CD8-positive, alpha-beta memory T cell (primary cell): Measurements from ENCODE around the gene YWHAE. TPM values are rescaled to one million over a fixed set of nuclear protein-coding genes. Genes with fewer than 3 reads are reported as not detected.
"Not testable (repeated sequence)": the region's sequence is repeated elsewhere in the genome, so short reads cannot be mapped to it uniquely, and the experiment has no call there.

Experiments used
- CTCF ChIA-PET: fragments of 350-600 bp; sonication (Branson Sonifier 250); formaldehyde crosslinking; loops from one replicate; lab custom pipeline; 2021; ENCODE audit warnings: antibody characterized with exemption; lab: Charles Lee
- POLR2A ChIA-PET: fragments of 350-600 bp; sonication (Branson Sonifier 250); formaldehyde crosslinking; loops from one replicate; lab custom pipeline; 2021; ENCODE audit warnings: antibody characterized with exemption; lab: Charles Lee
- DNase-seq, 5 donors: peaks; one replicate each; pipeline versions ENCODE4 v3.0.0 to v3.0.0-alpha.2; 2020 to 2022; ENCODE audit warnings: mixed read lengths in 1 of 5
- H3K27ac ChIP-seq: one replicate; pipeline ENCODE4 v1.7.0; 2013; ENCODE audit warnings: low read depth, mild to moderate bottlenecking, low read length, moderate library complexity
- H3K27me3 ChIP-seq: 2 replicates; pipeline ENCODE4 v1.7.0; 2013; ENCODE audit warnings: low read length, mild to moderate bottlenecking; ENCODE audit not compliant: insufficient read depth, poor library complexity, severe bottlenecking
- H3K36me3 ChIP-seq: 2 replicates; pipeline ENCODE4 v1.7.0; 2013; ENCODE audit warnings: mild to moderate bottlenecking, low read length, moderate library complexity; ENCODE audit not compliant: insufficient read depth
- H3K4me1 ChIP-seq: 2 replicates; pipeline ENCODE4 v1.7.0; 2013; ENCODE audit warnings: mild to moderate bottlenecking, low read length, moderate library complexity; ENCODE audit not compliant: insufficient read depth
- H3K4me3 ChIP-seq: 2 replicates; pipeline ENCODE4 v1.7.0; 2013; ENCODE audit warnings: mild to moderate bottlenecking, low read length
- H3K9me3 ChIP-seq: 2 replicates; pipeline ENCODE4 v1.7.0; 2013; ENCODE audit warnings: mild to moderate bottlenecking, low read length
- H3K27ac Mint-ChIP-seq, 8 donors: one replicate each; pipeline ENCODE4 v1.8.0; 2020 to 2021; ENCODE audit warnings: mixed read lengths in 8 of 8, mild to moderate bottlenecking in 6 of 8, inconsistent platforms in 3 of 8, moderate library complexity in 3 of 8
- H3K27me3 Mint-ChIP-seq, 2 donors: one replicate each; pipeline ENCODE4 v1.8.0; 2020 to 2021; ENCODE audit warnings: mixed read lengths in 2 of 2, mild to moderate bottlenecking in 1 of 2, moderate library complexity in 1 of 2
- H3K36me3 Mint-ChIP-seq, 3 donors: one replicate each; pipeline ENCODE4 v1.8.0; 2020 to 2021; ENCODE audit warnings: mixed read lengths in 3 of 3, inconsistent platforms in 1 of 3, mild to moderate bottlenecking in 1 of 3
- H3K4me1 Mint-ChIP-seq, 3 donors: one replicate each; pipeline ENCODE4 v1.8.0; 2020 to 2021; ENCODE audit warnings: mixed read lengths in 3 of 3, inconsistent platforms in 1 of 3, mild to moderate bottlenecking in 1 of 3
- H3K4me3 Mint-ChIP-seq, 7 donors: one replicate each; pipeline ENCODE4 v1.8.0; 2020 to 2021; ENCODE audit warnings: mixed read lengths in 7 of 7, mild to moderate bottlenecking in 6 of 7, moderate library complexity in 4 of 7, inconsistent platforms in 2 of 7
- H3K9me3 Mint-ChIP-seq, 5 donors: one replicate each; pipeline ENCODE4 v1.8.0; 2020 to 2022; ENCODE audit warnings: mixed read lengths in 5 of 5, mild to moderate bottlenecking in 3 of 5, moderate library complexity in 2 of 5, inconsistent platforms in 1 of 5
- polyA plus RNA-seq: library from polyadenylated mRNA; unstranded; fragments of 300-500 nt; fragmentation: Illumina TruSeq; gene quantifications from one replicate; pipeline ENCODE4 v1.2.3, GENCODE V29; 2021
- total RNA-seq, 2 experiments: library from RNA; stranded (reverse); gene quantifications; one replicate each; pipeline ENCODE4 v1.2.3, GENCODE V29; 2021

YWHAE gene
- total and polyA plus RNA-seq, 3 experiments from 2014 or later: 44.0 to 596 (median 579) TPM

DNA sequence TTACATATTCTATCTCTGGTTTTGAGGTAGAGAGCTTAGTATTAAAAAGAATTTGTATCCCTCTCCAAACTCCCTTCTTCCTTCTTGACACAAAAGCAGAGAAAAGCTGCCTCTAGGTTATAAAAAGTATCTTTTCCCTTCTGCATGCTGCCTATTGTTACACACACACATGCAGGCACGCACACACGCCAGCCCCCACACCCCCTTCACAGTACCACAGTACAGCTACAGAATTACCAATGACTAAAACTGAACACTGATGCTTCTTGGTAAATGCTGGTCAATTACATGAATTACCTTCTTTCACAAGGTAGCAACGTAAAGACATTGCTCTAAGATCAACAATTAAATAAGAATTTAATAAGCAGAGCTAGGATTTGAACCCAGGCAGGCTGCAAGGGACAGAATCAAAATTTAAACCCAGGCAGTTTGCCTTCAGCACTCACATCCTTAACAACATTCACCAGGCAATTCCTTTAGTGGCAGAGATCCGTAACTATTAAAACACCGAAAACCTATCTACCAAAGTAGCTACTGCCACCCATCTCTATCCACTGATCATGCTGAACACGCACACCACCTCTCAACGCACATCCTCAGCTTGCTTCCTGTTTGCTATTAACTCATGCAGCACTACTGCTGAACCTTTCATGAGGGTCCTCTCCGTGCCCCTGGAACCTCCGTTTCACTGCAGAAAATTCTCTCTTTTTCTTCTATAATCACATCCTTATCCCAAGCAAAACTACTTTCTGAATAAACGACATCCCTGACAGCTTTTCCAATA lies 37.8 kb downstream of the YWHAE start:
- CTCF ChIA-PET: interaction anchor here (1.3 to 3.3 kb wide), 7 partner anchors 11 to 287 kb away, joined by 4 to 25 read pairs (median 6); partner anchors contain the start of genes INPP5K and RILP
- H3K4me3 ChIP-seq: no peak overlapping the region

DNA sequence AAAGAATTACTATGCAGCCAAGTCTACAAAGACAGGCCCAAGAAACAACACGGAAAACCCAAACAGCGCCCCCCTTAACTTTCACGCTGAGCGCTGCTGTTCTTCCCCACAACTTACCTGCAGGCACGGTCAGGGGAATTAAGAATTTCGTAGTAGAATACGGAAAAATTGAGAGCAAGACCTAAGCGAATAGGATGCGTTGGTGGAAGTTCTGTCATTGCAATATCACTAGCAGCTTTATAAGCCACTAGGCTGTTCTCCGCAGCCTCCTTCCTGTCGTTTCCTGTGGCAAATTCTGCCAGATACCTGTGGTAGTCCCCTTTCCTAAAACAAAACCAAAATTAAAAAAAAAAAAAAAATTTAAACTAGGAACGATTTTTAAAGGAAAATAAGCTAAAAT lies 39.0 kb downstream of the YWHAE start:
- Histone ChIP-seq H3K9me3 (no peaks in the 10 kb centered on the region), H3K36me3 (peaks cover 22% of the 10 kb centered on the region), H3K27ac (no peak overlapping the region), H3K4me1 (peaks cover 37% of the 10 kb centered on the region), H3K27me3 (no peaks in the 10 kb centered on the region), H3K4me3 (no peak overlapping the region)
- peak overlapping the region in 7 of 8 donors; percentile 74 to 96 (median 89) for H3K27ac Mint-ChIP-seq
- peak in 2 of 5 donors; percentile 20 to 28 for DNase-seq
- H3K4me3 Mint-ChIP-seq: peak overlapping the region in 6 of 7 donors; percentile 45 to 77 (median 64)
- POLR2A ChIA-PET: interaction anchor here (0.6 to 0.7 kb wide), 4 partner anchors 19 to 119 kb away, joined by 3 to 5 read pairs (median 4); no protein-coding TSS in a partner anchor
- CTCF ChIA-PET: interaction anchor here (1.2 to 3.3 kb wide), 2 partner anchors 28 to 155 kb away, joined by 3 to 25 read pairs; partner anchors contain the start of gene INPP5K
- H3K36me3 Mint-ChIP-seq: peaks cover 9 to 53% (median 12%) of the 10 kb centered on the region in 3 donors
- H3K9me3 Mint-ChIP-seq: no peaks in the 10 kb centered on the region
- no peaks in the 10 kb centered on the region for H3K27me3 Mint-ChIP-seq
- peaks cover 38 to 67% (median 58%) of the 10 kb centered on the region in 3 donors for H3K4me1 Mint-ChIP-seq

More for the DNA sequence above, 37.8 kb downstream of the YWHAE start:
- POLR2A ChIA-PET: interaction anchor here (1.1 to 1.6 kb wide), 3 partner anchors 37 to 154 kb away, joined by 3 to 6 read pairs (median 3); partner anchors contain the start of gene INPP5K
- H3K36me3 Mint-ChIP-seq: peaks cover 9 to 48% (median 10%) of the 10 kb centered on the region in 3 donors
- Histone ChIP-seq H3K27me3 (no peaks in the 10 kb centered on the region), H3K4me1 (peaks cover 39% of the 10 kb centered on the region), H3K27ac (no peak overlapping the region), H3K9me3 (no peaks in the 10 kb centered on the region), H3K36me3 (peaks cover 22% of the 10 kb centered on the region)
- DNase-seq: peak in 2 of 5 donors; percentile 13 to 44
- H3K27me3 Mint-ChIP-seq: no peaks in the 10 kb centered on the region
- peak overlapping the region; percentile 55 to 93 (median 88) for H3K27ac Mint-ChIP-seq
- H3K9me3 Mint-ChIP-seq: no peaks in the 10 kb centered on the region
- H3K4me3 Mint-ChIP-seq: peak overlapping the region; percentile 11 to 73 (median 57)
- H3K4me1 Mint-ChIP-seq: peaks cover 41 to 76% (median 63%) of the 10 kb centered on the region in 3 donors

DNA sequence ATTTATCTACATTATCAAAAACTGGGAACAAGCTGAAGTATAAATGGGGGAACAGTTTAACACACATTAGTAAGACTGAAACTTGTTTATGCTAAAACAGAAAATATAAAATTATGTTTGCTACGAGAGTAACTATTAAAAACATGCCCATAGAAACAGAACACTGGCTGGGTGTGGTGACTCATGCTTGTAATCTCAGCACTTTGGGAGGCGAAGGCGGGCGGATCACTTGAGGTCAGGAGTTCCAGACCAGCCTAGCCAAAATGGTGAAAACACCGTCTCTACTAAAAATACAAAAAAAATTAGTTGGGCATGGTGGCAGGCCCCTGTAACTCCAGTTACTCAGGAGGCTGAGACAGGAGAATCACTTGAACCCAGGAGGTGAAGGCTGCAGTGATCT lies 39.7 kb downstream of the YWHAE start:
- H3K27me3 Mint-ChIP-seq, H3K27me3 ChIP-seq, POLR2A ChIA-PET, H3K9me3 ChIP-seq, H3K9me3 Mint-ChIP-seq, H3K27ac ChIP-seq, DNase-seq, H3K4me3 ChIP-seq: not testable (repeated sequence)
- Mint-ChIP-seq H3K4me1 (peaks cover 32 to 63% (median 53%) of the 10 kb centered on the region in 3 donors), H3K36me3 (peaks cover 9 to 56% (median 15%) of the 10 kb centered on the region in 3 donors), H3K4me3 (peak overlapping the region in 3 of 7 donors; percentile 1 to 40 (median 37)), H3K27ac (peak overlapping the region in 7 of 8 donors; percentile 33 to 96 (median 81))
- CTCF ChIA-PET: interaction anchor here (3.3 kb wide), 1 partner anchor 156 kb away, joined by 25 read pairs; the partner anchor contains the start of gene INPP5K
- Histone ChIP-seq H3K36me3 (peaks cover 25% of the 10 kb centered on the region), H3K4me1 (peaks cover 31% of the 10 kb centered on the region)

DNA sequence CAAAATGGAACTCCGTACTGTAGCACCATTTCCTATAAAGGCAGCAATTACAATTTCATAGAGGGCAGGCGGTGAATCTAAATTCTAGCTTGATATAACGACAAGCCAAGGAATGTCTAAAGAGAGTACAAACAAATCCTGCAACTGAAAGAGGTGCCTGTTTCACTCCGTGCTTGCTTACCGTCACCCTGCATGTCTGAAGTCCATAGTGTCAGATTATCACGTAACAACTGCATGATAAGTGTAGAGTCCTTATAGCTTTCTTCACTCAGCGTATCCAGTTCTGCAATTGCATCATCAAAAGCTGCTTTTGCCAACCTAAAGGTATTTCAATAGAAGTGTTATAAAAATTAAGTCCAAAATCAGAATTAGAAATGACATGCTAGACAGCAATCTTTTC lies 46.0 kb downstream of the YWHAE start:
- DNase-seq: no peak
- CTCF ChIA-PET: interaction anchor here (1.6 kb wide), 1 partner anchor 11 kb away, joined by 4 read pairs; no protein-coding TSS in a partner anchor
- H3K36me3 ChIP-seq: peaks cover 32% of the 10 kb centered on the region
- H3K27me3 ChIP-seq: no peaks in the 10 kb centered on the region
- H3K9me3 ChIP-seq: no peaks in the 10 kb centered on the region
- peaks cover 7 to 26% (median 14%) of the 10 kb centered on the region in 3 donors for H3K4me1 Mint-ChIP-seq
- peaks cover 5 to 65% (median 19%) of the 10 kb centered on the region in 3 donors for H3K36me3 Mint-ChIP-seq
- H3K27me3 Mint-ChIP-seq: no peaks in the 10 kb centered on the region
- H3K4me1 ChIP-seq: no peaks in the 10 kb centered on the region
- POLR2A ChIA-PET: no interaction called here
- H3K4me3 Mint-ChIP-seq: no peak overlapping the region
- H3K27ac Mint-ChIP-seq: no peak overlapping the region
- no peak overlapping the region for H3K27ac ChIP-seq
- no peak overlapping the region for H3K4me3 ChIP-seq
- no peaks in the 10 kb centered on the region for H3K9me3 Mint-ChIP-seq

DNA sequence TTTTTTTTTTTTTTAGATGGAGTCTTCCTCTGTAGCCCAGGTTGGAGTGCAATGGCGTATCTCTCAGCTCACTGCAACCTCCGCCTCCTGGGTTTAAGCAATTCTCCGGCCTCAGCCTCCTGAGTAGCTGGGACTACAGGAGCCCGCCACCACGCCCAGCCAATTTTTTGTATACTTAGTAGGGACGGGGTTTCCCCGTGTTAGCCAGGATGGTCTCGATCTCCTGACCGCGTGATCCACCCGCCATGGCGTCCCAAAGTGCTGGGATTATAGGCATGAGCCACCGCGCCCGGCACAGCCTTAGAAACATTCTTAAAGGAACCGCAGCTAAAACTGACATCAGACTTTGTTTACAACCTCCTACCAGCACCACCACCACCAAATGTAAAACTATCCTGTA lies 47.5 kb downstream of the YWHAE start:
- Mint-ChIP-seq H3K27ac (peak overlapping the region in 3 of 8 donors; percentile 50 to 89 (median 62)), H3K4me1 (peaks cover 11 to 33% (median 25%) of the 10 kb centered on the region in 3 donors), H3K36me3 (peaks cover 4 to 73% (median 20%) of the 10 kb centered on the region in 3 donors)
- H3K4me1 ChIP-seq, H3K4me3 Mint-ChIP-seq, H3K9me3 ChIP-seq, H3K27ac ChIP-seq, POLR2A ChIA-PET, H3K9me3 Mint-ChIP-seq, DNase-seq, H3K27me3 Mint-ChIP-seq, H3K4me3 ChIP-seq, H3K27me3 ChIP-seq: not testable (repeated sequence)
- CTCF ChIA-PET: interaction anchor here (1.6 to 2.1 kb wide), 3 partner anchors 12 to 164 kb away, joined by 4 to 10 read pairs (median 4); partner anchors contain the start of gene INPP5K
- H3K36me3 ChIP-seq: peaks cover 37% of the 10 kb centered on the region

DNA sequence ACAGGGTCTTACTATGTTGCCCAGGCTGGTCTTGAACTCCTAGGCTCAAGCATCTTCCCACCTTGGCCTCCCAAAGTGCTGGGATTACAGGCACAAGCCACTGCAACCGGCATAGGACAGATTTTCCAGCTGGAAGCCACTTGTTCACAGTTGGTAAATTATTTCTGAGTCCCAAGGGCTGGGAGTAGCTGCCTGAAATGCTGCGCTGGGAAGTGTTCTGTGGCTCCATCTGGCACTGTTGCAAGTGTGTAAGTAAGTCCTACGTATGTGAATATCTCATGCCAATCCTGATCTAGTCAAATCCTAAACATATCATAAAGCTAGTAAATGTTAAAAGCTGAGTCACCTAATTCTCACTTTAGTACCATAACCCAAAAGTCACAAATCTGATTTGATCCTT lies 48.1 kb downstream of the YWHAE start:
- no peaks in the 10 kb centered on the region for H3K9me3 Mint-ChIP-seq
- H3K36me3 Mint-ChIP-seq: peaks cover 4 to 76% (median 21%) of the 10 kb centered on the region in 3 donors
- no peaks in the 10 kb centered on the region for H3K9me3 ChIP-seq
- H3K27ac ChIP-seq: no peak overlapping the region
- H3K4me1 ChIP-seq: no peaks in the 10 kb centered on the region
- DNase-seq: no peak
- H3K4me1 Mint-ChIP-seq: peaks cover 13 to 36% (median 29%) of the 10 kb centered on the region in 3 donors
- H3K4me3 Mint-ChIP-seq: no peak overlapping the region
- peaks cover 37% of the 10 kb centered on the region for H3K36me3 ChIP-seq
- H3K27me3 ChIP-seq: no peaks in the 10 kb centered on the region
- CTCF ChIA-PET: interaction anchor here (1.4 to 2.1 kb wide), 3 partner anchors 10 to 165 kb away, joined by 4 to 10 read pairs (median 7); partner anchors contain the start of gene INPP5K
- H3K27ac Mint-ChIP-seq: peak overlapping the region in 1 of 8 donors; percentile 29
- no peak overlapping the region for H3K4me3 ChIP-seq
- no peaks in the 10 kb centered on the region for H3K27me3 Mint-ChIP-seq
- POLR2A ChIA-PET: interaction anchor here (0.6 kb wide), 1 partner anchor 65 kb away, joined by 3 read pairs; no protein-coding TSS in a partner anchor

DNA sequence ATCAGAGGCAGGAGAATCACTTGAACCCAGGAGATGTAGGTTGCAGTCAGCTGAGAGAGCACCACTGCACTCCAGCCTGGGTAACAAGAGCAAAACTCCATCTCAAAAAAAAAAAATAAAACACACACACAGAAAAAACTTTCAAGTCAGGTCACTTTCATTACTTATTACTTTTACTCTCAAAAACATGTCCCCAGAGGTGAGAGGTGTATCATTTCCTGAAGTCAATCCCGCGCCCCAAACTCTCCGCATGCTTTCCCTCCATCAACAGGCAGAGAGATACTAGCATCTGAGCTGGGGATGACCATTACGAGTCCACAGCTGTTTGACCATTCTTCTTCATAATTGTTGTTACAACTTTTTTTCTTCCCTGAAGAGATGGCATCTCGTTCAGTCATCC lies 48.7 kb downstream of the YWHAE start:
- H3K9me3 ChIP-seq: no peaks in the 10 kb centered on the region
- H3K36me3 ChIP-seq: peaks cover 37% of the 10 kb centered on the region
- H3K27me3 ChIP-seq: no peaks in the 10 kb centered on the region
- POLR2A ChIA-PET: interaction anchor here (0.6 kb wide), 1 partner anchor 66 kb away, joined by 3 read pairs; no protein-coding TSS in a partner anchor
- H3K27ac ChIP-seq: no peak overlapping the region
- H3K36me3 Mint-ChIP-seq: peaks cover 4 to 75% (median 21%) of the 10 kb centered on the region in 3 donors
- no peaks in the 10 kb centered on the region for H3K9me3 Mint-ChIP-seq
- DNase-seq: no peak
- H3K4me3 Mint-ChIP-seq: no peak overlapping the region
- H3K4me3 ChIP-seq: no peak overlapping the region
- CTCF ChIA-PET: interaction anchor here (1.1 to 2.1 kb wide), 4 partner anchors 11 to 165 kb away, joined by 3 to 10 read pairs (median 6); partner anchors contain the start of gene INPP5K
- peak overlapping the region in 5 of 8 donors; percentile 19 to 82 (median 29) for H3K27ac Mint-ChIP-seq
- peaks cover 16 to 38% (median 33%) of the 10 kb centered on the region in 3 donors for H3K4me1 Mint-ChIP-seq
- H3K27me3 Mint-ChIP-seq: no peaks in the 10 kb centered on the region
- H3K4me1 ChIP-seq: no peaks in the 10 kb centered on the region
